Neural crest cell (in vitro differentiated cells): ENCODE measurements around the gene CFD. TPM values are rescaled to one million over a fixed set of nuclear protein-coding genes. Genes with fewer than 3 reads are reported as not detected.
"Not testable (repeated sequence)": the region's sequence is repeated elsewhere in the genome, so short reads cannot be mapped to it uniquely, and the experiment has no call there.

Source experiments
- DNase-seq: peaks from one replicate; pipeline ENCODE4 v3.0.0; 2021; ENCODE audit warnings: low read depth, mixed read lengths, low spot score
- H3K27ac Mint-ChIP-seq: one replicate; pipeline ENCODE4 v1.8.0; 2021; ENCODE audit warnings: mild to moderate bottlenecking, mixed read lengths; ENCODE audit not compliant: unreplicated experiment
- H3K27me3 Mint-ChIP-seq: 2 replicates; pipeline ENCODE4 v1.8.0; 2021; ENCODE audit warnings: low read depth, mild to moderate bottlenecking, mixed read lengths
- H3K36me3 Mint-ChIP-seq: 2 replicates; pipeline ENCODE4 v1.8.0; 2021; ENCODE audit warnings: low read depth, mild to moderate bottlenecking, mixed read lengths
- H3K4me1 Mint-ChIP-seq: 2 replicates; pipeline ENCODE4 v1.8.0; 2021; ENCODE audit warnings: mixed read lengths
- H3K4me3 Mint-ChIP-seq: one replicate; pipeline ENCODE4 v1.8.0; 2021; ENCODE audit warnings: mild to moderate bottlenecking, mixed read lengths
- H3K9me3 Mint-ChIP-seq: 2 replicates; pipeline ENCODE4 v1.8.0; 2021; ENCODE audit warnings: mixed read lengths
- total RNA-seq: library from RNA; stranded (reverse); gene quantifications from 2 replicates; pipeline ENCODE4 v1.2.1, GENCODE V29; 2021
- TF ChIP-seq, protein P1 (sequence below): fragments of 200-600 bp; sonication (generic); conservative IDR thresholded peaks from 2 replicates; pipeline ENCODE4 v1.5.0; 2021; ENCODE audit warnings: antibody characterized with exemption, mild to moderate bottlenecking

The CFD gene
- total RNA-seq, 1 donor from 2014 or later, result not detected

- peaks cover 6% of the 10 kb centered on the region for H3K27me3 Mint-ChIP-seq
These were observed 31.4 kb downstream of the CFD start for GRCh38 chr19:890831-891230.

GRCh38 chr19:891421-892200, 32.1 kb downstream of the CFD start:
- not testable (repeated sequence) for DNase-seq, H3K27me3 Mint-ChIP-seq, H3K27ac Mint-ChIP-seq, H3K36me3 Mint-ChIP-seq, H3K9me3 Mint-ChIP-seq
- peaks cover 10% of the 10 kb centered on the region for H3K4me1 Mint-ChIP-seq
- peak overlapping the region; percentile 89 for H3K4me3 Mint-ChIP-seq

More at GRCh38 chr19:890831-891230, 31.4 kb downstream of the CFD start:
- no peak for DNase-seq
- Mint-ChIP-seq H3K9me3 (no peaks in the 10 kb centered on the region), H3K4me3 (peak overlapping the region; percentile 79), H3K4me1 (peaks cover 10% of the 10 kb centered on the region), H3K36me3 (no peaks in the 10 kb centered on the region), H3K27ac (no peak overlapping the region)
- TF ChIP-seq, protein P1, sequence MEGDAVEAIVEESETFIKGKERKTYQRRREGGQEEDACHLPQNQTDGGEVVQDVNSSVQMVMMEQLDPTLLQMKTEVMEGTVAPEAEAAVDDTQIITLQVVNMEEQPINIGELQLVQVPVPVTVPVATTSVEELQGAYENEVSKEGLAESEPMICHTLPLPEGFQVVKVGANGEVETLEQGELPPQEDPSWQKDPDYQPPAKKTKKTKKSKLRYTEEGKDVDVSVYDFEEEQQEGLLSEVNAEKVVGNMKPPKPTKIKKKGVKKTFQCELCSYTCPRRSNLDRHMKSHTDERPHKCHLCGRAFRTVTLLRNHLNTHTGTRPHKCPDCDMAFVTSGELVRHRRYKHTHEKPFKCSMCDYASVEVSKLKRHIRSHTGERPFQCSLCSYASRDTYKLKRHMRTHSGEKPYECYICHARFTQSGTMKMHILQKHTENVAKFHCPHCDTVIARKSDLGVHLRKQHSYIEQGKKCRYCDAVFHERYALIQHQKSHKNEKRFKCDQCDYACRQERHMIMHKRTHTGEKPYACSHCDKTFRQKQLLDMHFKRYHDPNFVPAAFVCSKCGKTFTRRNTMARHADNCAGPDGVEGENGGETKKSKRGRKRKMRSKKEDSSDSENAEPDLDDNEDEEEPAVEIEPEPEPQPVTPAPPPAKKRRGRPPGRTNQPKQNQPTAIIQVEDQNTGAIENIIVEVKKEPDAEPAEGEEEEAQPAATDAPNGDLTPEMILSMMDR, result no peak

DNA sequence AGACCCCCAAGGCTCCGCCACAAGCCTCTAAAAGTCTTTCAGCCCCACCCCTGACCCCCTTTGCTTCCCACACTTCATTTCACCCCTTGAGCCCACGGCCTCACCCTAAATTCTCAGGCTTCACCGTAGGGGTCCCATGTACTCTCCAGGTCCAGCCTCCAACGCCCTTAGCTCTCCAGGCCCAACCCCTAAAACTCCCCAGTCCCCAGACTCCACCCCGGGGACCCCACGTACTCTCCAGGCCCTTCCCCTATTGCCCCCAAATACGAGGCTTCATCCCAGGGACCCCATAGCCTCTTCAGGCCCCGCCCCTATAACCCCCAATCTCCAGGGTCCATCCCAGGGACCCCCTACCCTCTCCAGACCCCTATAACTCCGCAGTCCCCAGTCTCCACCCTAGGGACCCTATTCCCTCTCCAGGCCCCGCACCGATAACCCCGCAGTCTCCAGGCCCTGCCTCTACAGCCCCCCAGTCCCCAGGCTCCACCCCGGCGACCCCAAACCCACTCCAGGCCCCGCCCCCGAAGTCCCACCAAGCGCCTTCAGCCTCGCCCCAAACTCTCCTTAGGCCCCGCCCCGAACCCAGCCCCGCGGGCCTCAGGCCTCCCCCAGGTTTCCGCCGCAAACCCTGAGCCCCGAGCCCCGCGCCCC, 32.9 kb downstream of the CFD start:
- no peak overlapping the region for H3K27ac Mint-ChIP-seq
- H3K36me3 Mint-ChIP-seq, result no peaks in the 10 kb centered on the region
- no peak for DNase-seq
- H3K4me1 Mint-ChIP-seq, result peaks cover 10% of the 10 kb centered on the region
- peak overlapping the region; percentile 89 for H3K4me3 Mint-ChIP-seq
- H3K9me3 Mint-ChIP-seq, result no peaks in the 10 kb centered on the region
- H3K27me3 Mint-ChIP-seq, result peaks cover 6% of the 10 kb centered on the region
- TF ChIP-seq, protein P1, result no peak

GRCh38 chr19:892894-893689, 33.6 kb downstream of the CFD start, which contains the start of the genes MED16 and RNU6-9:
Gene MED16, minus strand, starts transcription at chr19:893187. Its CDS starts 2,056 bp downstream, at chr19:891131.
Gene RNU6-9, plus strand, starts transcription at chr19:893484.
- Mint-ChIP-seq H3K4me3 (peak within 1 kb of the TSS; percentile 91), H3K4me1 (peaks cover 10% of the 10 kb centered on the region), H3K36me3 (no peaks in the 10 kb centered on the region)

DNA sequence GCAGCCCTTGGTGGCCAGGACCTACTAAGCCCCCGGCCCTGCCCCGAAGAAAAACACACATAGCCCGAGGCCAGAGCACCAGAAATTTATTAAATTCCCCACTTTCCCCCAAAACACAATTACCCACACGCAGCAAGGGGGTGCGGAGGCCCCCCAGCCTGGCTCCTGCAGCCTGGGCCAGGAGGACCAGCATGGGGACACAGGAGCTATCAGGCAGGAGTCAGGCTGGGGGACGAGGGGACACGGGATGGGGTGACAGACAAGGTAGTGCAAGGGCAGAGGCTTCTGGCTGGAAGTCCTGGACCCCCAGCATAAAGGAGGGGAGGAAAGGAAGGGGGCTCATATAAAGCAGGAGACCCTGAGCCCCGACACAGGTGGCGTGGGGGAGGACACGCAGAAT, 37.0 kb downstream of the CFD start:
- no peaks in the 10 kb centered on the region for H3K9me3 Mint-ChIP-seq
- H3K4me1 Mint-ChIP-seq, result peaks cover 10% of the 10 kb centered on the region
- no peaks in the 10 kb centered on the region for H3K36me3 Mint-ChIP-seq
- peaks cover 6% of the 10 kb centered on the region for H3K27me3 Mint-ChIP-seq
- peak overlapping the region; percentile 38 for H3K4me3 Mint-ChIP-seq
- DNase-seq, result no peak
- H3K27ac Mint-ChIP-seq, result no peak overlapping the region
- TF ChIP-seq, protein P1, result no peak

More at GRCh38 chr19:892894-893689, 33.6 kb downstream of the CFD start, which contains the start of the genes MED16 and RNU6-9:
- no peaks in the 10 kb centered on the region for H3K9me3 Mint-ChIP-seq
- TF ChIP-seq, protein P1, result no peak
- peak within 1 kb of the TSS; percentile 100 for H3K27ac Mint-ChIP-seq
- peaks cover 6% of the 10 kb centered on the region for H3K27me3 Mint-ChIP-seq
- DNase-seq, result peak; percentile 86
